Astrocyte (in vitro differentiated cells and primary cell): Measurements from ENCODE around the gene PRSS16.

ENCODE experiments used
- EZH2 ChIP-seq: IDR thresholded peaks from 2 replicates; pipeline ENCODE4 v1.6.1; 2012; ENCODE audit warnings: mild to moderate bottlenecking, low read length, inconsistent platforms; ENCODE audit not compliant: insufficient read depth
- TF ChIP-seq, protein P1 (sequence below): IDR thresholded peaks from 2 replicates; pipeline ENCODE4 v1.5.1; 2011; ENCODE audit warnings: low read depth, mild to moderate bottlenecking, inconsistent platforms, low read length, moderate library complexity; ENCODE audit not compliant: insufficient read depth

DNA sequence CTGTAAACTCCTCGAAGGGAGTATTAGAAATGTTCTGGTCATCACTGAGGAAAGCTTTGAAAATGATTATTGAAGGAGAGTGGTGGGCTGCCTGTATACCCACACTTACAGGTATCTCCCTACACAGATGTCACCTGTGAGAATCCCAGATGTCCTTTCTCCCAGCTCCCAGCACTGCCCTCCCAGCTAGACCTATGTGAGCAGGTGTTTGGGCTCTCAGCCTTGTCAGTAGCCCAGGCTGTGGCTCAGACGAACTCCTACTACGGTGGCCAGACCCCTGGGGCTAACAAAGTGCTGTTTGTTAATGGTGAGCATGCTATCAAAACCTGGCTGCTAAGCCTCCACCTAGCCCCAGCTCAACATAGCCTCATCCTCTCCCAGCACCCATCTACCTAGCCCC, 7.1 kb downstream of the PRSS16 start:
- TF ChIP-seq, protein P1, sequence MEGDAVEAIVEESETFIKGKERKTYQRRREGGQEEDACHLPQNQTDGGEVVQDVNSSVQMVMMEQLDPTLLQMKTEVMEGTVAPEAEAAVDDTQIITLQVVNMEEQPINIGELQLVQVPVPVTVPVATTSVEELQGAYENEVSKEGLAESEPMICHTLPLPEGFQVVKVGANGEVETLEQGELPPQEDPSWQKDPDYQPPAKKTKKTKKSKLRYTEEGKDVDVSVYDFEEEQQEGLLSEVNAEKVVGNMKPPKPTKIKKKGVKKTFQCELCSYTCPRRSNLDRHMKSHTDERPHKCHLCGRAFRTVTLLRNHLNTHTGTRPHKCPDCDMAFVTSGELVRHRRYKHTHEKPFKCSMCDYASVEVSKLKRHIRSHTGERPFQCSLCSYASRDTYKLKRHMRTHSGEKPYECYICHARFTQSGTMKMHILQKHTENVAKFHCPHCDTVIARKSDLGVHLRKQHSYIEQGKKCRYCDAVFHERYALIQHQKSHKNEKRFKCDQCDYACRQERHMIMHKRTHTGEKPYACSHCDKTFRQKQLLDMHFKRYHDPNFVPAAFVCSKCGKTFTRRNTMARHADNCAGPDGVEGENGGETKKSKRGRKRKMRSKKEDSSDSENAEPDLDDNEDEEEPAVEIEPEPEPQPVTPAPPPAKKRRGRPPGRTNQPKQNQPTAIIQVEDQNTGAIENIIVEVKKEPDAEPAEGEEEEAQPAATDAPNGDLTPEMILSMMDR, result no peak
- TF ChIP-seq EZH2, result no peak
